ENCODE measurements around the gene OR9Q1.

The OR9Q1 gene

GRCh38 chr11:58034471-58034870, 10.8 kb downstream of the OR9Q1 start:
- no peak for DNase-seq

GRCh38 chr11:58039589-58039988, 15.9 kb downstream of the OR9Q1 start:
- DNase-seq, result no peak

GRCh38 chr11:58043379-58043778, 19.7 kb downstream of the OR9Q1 start:
- DNase-seq, result no peak

GRCh38 chr11:58046231-58046630, 22.6 kb downstream of the OR9Q1 start:
- no peak for DNase-seq

GRCh38 chr11:58047818-58048217, 24.1 kb downstream of the OR9Q1 start:
- no peak for DNase-seq

- no peak for DNase-seq
Observed at GRCh38 chr11:58055806-58056401, 32.2 kb downstream of the OR9Q1 start.

- DNase-seq, result no peak
Observed at GRCh38 chr11:58057481-58057880, 33.8 kb downstream of the OR9Q1 start.

- DNase-seq, result no peak
Observed at GRCh38 chr11:58058276-58059006, 34.8 kb downstream of the OR9Q1 start.

- DNase-seq, result no peak
Observed at GRCh38 chr11:58059007-58059350, 35.3 kb downstream of the OR9Q1 start.

- DNase-seq, result no peak
Observed at GRCh38 chr11:58060535-58060934, 36.9 kb downstream of the OR9Q1 start.

GRCh38 chr11:58060939-58061672, 37.4 kb downstream of the OR9Q1 start:
- DNase-seq, result no peak

GRCh38 chr11:58061813-58062212, 38.1 kb downstream of the OR9Q1 start:
- DNase-seq, result no peak

- DNase-seq, result no peak
Observed at GRCh38 chr11:58067685-58068084, 44.0 kb downstream of the OR9Q1 start.

- DNase-seq, result no peak
Observed at GRCh38 chr11:58068655-58069054, 45.0 kb downstream of the OR9Q1 start.

GRCh38 chr11:58070585-58070984, 46.9 kb downstream of the OR9Q1 start:
- DNase-seq, result no peak

GRCh38 chr11:58075781-58076180, 52.1 kb downstream of the OR9Q1 start:
- no peak for DNase-seq

GRCh38 chr11:58086528-58086927, 62.8 kb downstream of the OR9Q1 start:
- DNase-seq, result no peak

GRCh38 chr11:58097437-58097836, 73.8 kb downstream of the OR9Q1 start:
- no peak for DNase-seq

- no peak for DNase-seq
Observed at GRCh38 chr11:58121096-58121495, 97.4 kb downstream of the OR9Q1 start.

GRCh38 chr11:58125469-58125868, 101.8 kb downstream of the OR9Q1 start, which contains the start of gene OR9I1:
TSS of gene OR9I1 (minus strand) at chr11:58125530. CDS start at chr11:58119444, 6,086 bp downstream.
- no peak for DNase-seq

GRCh38 chr11:58127350-58127749, 103.7 kb downstream of the OR9Q1 start:
- no peak for DNase-seq

GRCh38 chr11:58133309-58134076, 109.8 kb downstream of the OR9Q1 start:
- DNase-seq, result no peak

GRCh38 chr11:58134151-58134550, 110.5 kb downstream of the OR9Q1 start:
- no peak for DNase-seq
